H9 (cell line): ENCODE measurements around the gene IST1. TPM values are rescaled to one million over a fixed set of nuclear protein-coding genes. Genes with fewer than 3 reads are reported as not detected.

Experiments used
- DNase-seq: peaks from one replicate; pipeline ENCODE4 v3.0.0-alpha.2; 2017
- H2AFZ ChIP-seq: one replicate; pipeline ENCODE4 v1.6.1; 2013; ENCODE audit warnings: mild to moderate bottlenecking, low read length, control low read depth, moderate library complexity
- H2AK5ac ChIP-seq: 2 replicates; pipeline ENCODE4 v1.6.1; 2013; ENCODE audit warnings: low read length, control low read depth, mixed read lengths; ENCODE audit not compliant: insufficient read length
- H2BK120ac ChIP-seq: one replicate; pipeline ENCODE4 v1.6.1; 2013; ENCODE audit warnings: low read depth, mild to moderate bottlenecking, low read length, control low read depth, inconsistent platforms; ENCODE audit not compliant: poor library complexity, severe bottlenecking
- H2BK12ac ChIP-seq: 2 replicates; pipeline ENCODE4 v1.6.1; 2013; ENCODE audit warnings: low read length, control low read depth, mixed read lengths, low read depth; ENCODE audit not compliant: insufficient read length
- H2BK15ac ChIP-seq: 2 replicates; pipeline ENCODE4 v1.6.1; 2013; ENCODE audit warnings: low read depth, low read length, control low read depth
- H2BK20ac ChIP-seq: one replicate; pipeline ENCODE4 v1.6.1; 2013; ENCODE audit warnings: low read depth, mild to moderate bottlenecking, low read length, control low read depth, inconsistent platforms; ENCODE audit not compliant: poor library complexity, severe bottlenecking
- H2BK5ac ChIP-seq: 2 replicates; pipeline ENCODE4 v1.6.1; 2013; ENCODE audit warnings: low read length, control low read depth, mixed read lengths; ENCODE audit not compliant: insufficient read length
- H3K14ac ChIP-seq: 2 replicates; pipeline ENCODE4 v1.6.1; 2013; ENCODE audit warnings: low read length, control low read depth; ENCODE audit not compliant: insufficient read depth
- H3K18ac ChIP-seq: 2 replicates; pipeline ENCODE4 v1.6.1; 2013; ENCODE audit warnings: low read depth, mild to moderate bottlenecking, mixed read lengths, low read length, control low read depth; ENCODE audit not compliant: insufficient read length
- H3K23ac ChIP-seq: 2 replicates; pipeline ENCODE4 v1.6.1; 2013; ENCODE audit warnings: low read length, control low read depth, mixed read lengths, low read depth; ENCODE audit not compliant: insufficient read length
- H3K23me2 ChIP-seq: 2 replicates; pipeline ENCODE4 v1.6.1; 2013; ENCODE audit warnings: low read depth, mild to moderate bottlenecking, mixed read lengths, low read length, control low read depth; ENCODE audit not compliant: insufficient read length, poor library complexity, severe bottlenecking
- H3K27ac ChIP-seq: 2 replicates; pipeline ENCODE4 v1.5.1; 2013; ENCODE audit warnings: low read length, control low read depth, mixed read lengths, low read depth; ENCODE audit not compliant: insufficient read length
- H3K27me3 ChIP-seq: 2 replicates; pipeline ENCODE4 v1.6.1; 2013; ENCODE audit warnings: low read length, control low read depth, inconsistent platforms; ENCODE audit not compliant: insufficient read depth
- H3K4ac ChIP-seq: 2 replicates; pipeline ENCODE4 v1.6.1; 2013; ENCODE audit warnings: low read depth, mild to moderate bottlenecking, control low read depth, inconsistent platforms, low read length, moderate library complexity
- H3K4me1 ChIP-seq: 2 replicates; pipeline ENCODE4 v1.6.1; 2013; ENCODE audit warnings: low read length, control low read depth, inconsistent platforms; ENCODE audit not compliant: insufficient read depth
- H3K4me2 ChIP-seq: 2 replicates; pipeline ENCODE4 v1.6.1; 2013; ENCODE audit warnings: low read length, control low read depth, mixed read lengths; ENCODE audit not compliant: insufficient read length, insufficient read depth
- H3K56ac ChIP-seq: 2 replicates; pipeline ENCODE4 v1.6.1; 2013; ENCODE audit warnings: low read depth, mild to moderate bottlenecking, mixed read lengths, low read length, control low read depth; ENCODE audit not compliant: insufficient read length
- H3K79me1 ChIP-seq: 2 replicates; pipeline ENCODE4 v1.6.1; 2013; ENCODE audit warnings: low read depth, mild to moderate bottlenecking, moderate library complexity, low read length, control low read depth, inconsistent platforms; ENCODE audit not compliant: insufficient read depth, poor library complexity, severe bottlenecking
- H3K79me2 ChIP-seq: 2 replicates; pipeline ENCODE4 v1.6.1; 2013; ENCODE audit warnings: low read length, control low read depth, inconsistent platforms; ENCODE audit not compliant: insufficient read depth
- H3K9ac ChIP-seq: 2 replicates; pipeline ENCODE4 v1.6.1; 2013; ENCODE audit warnings: low read length, control low read depth, mixed read lengths; ENCODE audit not compliant: insufficient read length; ENCODE audit errors: extremely low read depth
- H3K9me3 ChIP-seq: one replicate; pipeline ENCODE4 v1.6.1; 2013; ENCODE audit warnings: low read depth, low read length, inconsistent platforms; ENCODE audit not compliant: control insufficient read depth
- H3T11ph ChIP-seq: one replicate; pipeline ENCODE4 v1.6.1; 2013; ENCODE audit warnings: mild to moderate bottlenecking, low read length, control low read depth, inconsistent platforms
- H4K20me1 ChIP-seq: one replicate; pipeline ENCODE4 v1.6.1; 2013; ENCODE audit not compliant: control insufficient read depth, insufficient read length, insufficient read depth
- H4K5ac ChIP-seq: 2 replicates; pipeline ENCODE4 v1.6.1; 2013; ENCODE audit warnings: low read depth, mild to moderate bottlenecking, mixed read lengths, low read length, control low read depth; ENCODE audit not compliant: insufficient read length
- H4K8ac ChIP-seq: replicated peaks from 2 replicates; pipeline ENCODE4 v1.6.1; 2013; ENCODE audit warnings: low read length, control low read depth, mixed read lengths, low read depth; ENCODE audit not compliant: insufficient read length
- H4K91ac ChIP-seq: 2 replicates; pipeline ENCODE4 v1.6.1; 2013; ENCODE audit warnings: low read depth, mild to moderate bottlenecking, moderate library complexity, mixed read lengths, low read length, control low read depth; ENCODE audit not compliant: insufficient read length
- H3K27ac Mint-ChIP-seq, 3 experiments: 2 replicates in 2 of 3; 3 replicates in 1 of 3; pipeline ENCODE4 v1.8.0; 2020 to 2021; ENCODE audit warnings: mixed read lengths in 3 of 3, mild to moderate bottlenecking in 1 of 3, moderate library complexity in 1 of 3
- H3K27me3 Mint-ChIP-seq: 2 replicates; pipeline ENCODE4 v1.8.0; 2021; ENCODE audit warnings: low read depth, mild to moderate bottlenecking, moderate library complexity, mixed read lengths
- H3K36me3 Mint-ChIP-seq, 3 experiments: 2 replicates in 2 of 3; 3 replicates in 1 of 3; pipeline ENCODE4 v1.8.0; 2020 to 2021; ENCODE audit warnings: low read depth in 3 of 3, mixed read lengths in 3 of 3; ENCODE audit not compliant: insufficient read depth in 1 of 3
- H3K4me1 Mint-ChIP-seq, 2 experiments: 2 replicates each; pipeline ENCODE4 v1.8.0; 2020; ENCODE audit warnings: mixed read lengths in 2 of 2
- H3K4me3 Mint-ChIP-seq, 2 experiments: 2 replicates in 1 of 2; 3 replicates in 1 of 2; pipeline ENCODE4 v1.8.0; 2020 to 2021; ENCODE audit warnings: mild to moderate bottlenecking in 2 of 2, mixed read lengths in 2 of 2, moderate library complexity in 1 of 2
- H3K9me3 Mint-ChIP-seq, 2 experiments: 2 replicates in 1 of 2; 3 replicates in 1 of 2; pipeline ENCODE4 v1.8.0; 2020; ENCODE audit warnings: mild to moderate bottlenecking in 2 of 2, mixed read lengths in 2 of 2, moderate library complexity in 1 of 2
- CTCF ChIP-seq: fragments of 200-600 bp; sonication (generic); conservative IDR thresholded peaks from 3 replicates; pipeline ENCODE4 v1.8.0; 2021; ENCODE audit warnings: antibody characterized with exemption, mild to moderate bottlenecking
- WGBS: extraction: QIAGEN DNeasy Blood & Tissue Kit; methylation state at CpG from one replicate; pipeline ENCODE4 v1.1.7; 2013; ENCODE audit warnings: missing lambda C conversion rate, low lambda C conversion rate, mixed read lengths; ENCODE audit not compliant: insufficient read length; ENCODE audit errors: extremely low coverage; 5-methylcytosine and 5-hydroxymethylcytosine counted together
- total RNA-seq: library from RNA; stranded (reverse); gene quantifications from 2 replicates; pipeline ENCODE4 v1.2.1, GENCODE V29; 2021

Gene IST1
- total RNA-seq, 1 experiment from 2014 or later, result 263 TPM

- no peaks in the 10 kb centered on the region for H3K4me1 ChIP-seq
- no peaks in the 10 kb centered on the region for H3K23me2 ChIP-seq
- H3K18ac ChIP-seq, result no peak overlapping the region
- H3T11ph ChIP-seq, result no peak overlapping the region
- H4K20me1 ChIP-seq, result peaks cover 2% of the 10 kb centered on the region
- no peak overlapping the region for H3K27ac ChIP-seq
- no peak overlapping the region for H2BK5ac ChIP-seq
- no peak overlapping the region for H3K9ac ChIP-seq
- no peak overlapping the region for H3K14ac ChIP-seq
- no peak overlapping the region for H3K23ac ChIP-seq
- no peak for DNase-seq
- H3K27me3 ChIP-seq, result no peaks in the 10 kb centered on the region
- WGBS, result no CpG with 5 or more reads among the region's 2 CpGs
- Mint-ChIP-seq H3K9me3 (no peaks in the 10 kb centered on the region), H3K4me3 (no peak overlapping the region), H3K27me3 (no peaks in the 10 kb centered on the region), H3K27ac (no peak overlapping the region), H3K4me1 (no peaks in the 10 kb centered on the region), H3K36me3 (peaks cover 27 to 66% (median 39%) of the 10 kb centered on the region in 3 experiments; a peak in 6 of 7 replicates)
- H2AK5ac ChIP-seq, result no peak overlapping the region
- no peaks in the 10 kb centered on the region for H3K79me2 ChIP-seq
- H4K8ac ChIP-seq, result no peak overlapping the region
- H3K9me3 ChIP-seq, result no peaks in the 10 kb centered on the region
- H4K5ac ChIP-seq, result no peak overlapping the region
- H3K56ac ChIP-seq, result no peak overlapping the region
- H3K79me1 ChIP-seq, result no peaks in the 10 kb centered on the region
- H4K91ac ChIP-seq, result no peak overlapping the region
- no peak overlapping the region for H3K4ac ChIP-seq
- H2AFZ ChIP-seq, result no peak overlapping the region
- no peak overlapping the region for H2BK12ac ChIP-seq
- H2BK15ac ChIP-seq, result no peak overlapping the region
- no peak overlapping the region for H3K4me2 ChIP-seq
- H2BK120ac ChIP-seq, result no peak overlapping the region
- no peak overlapping the region for H2BK20ac ChIP-seq
- TF ChIP-seq CTCF, result no peak
Observed at GRCh38 chr16:71931001-71931400, 35.7 kb downstream of the IST1 start.
